Ishikawa (cell line): ENCODE measurements around the gene ZMIZ1.

Experiments used
- CEBPB ChIP-seq: IDR thresholded peaks from 2 replicates; pipeline ENCODE4 v1.6.1; 2012
- CREB1 ChIP-seq: IDR thresholded peaks from 2 replicates; pipeline ENCODE4 v1.6.1; 2012; ENCODE audit warnings: low read depth
- EGR1 ChIP-seq: IDR thresholded peaks from 2 replicates; pipeline ENCODE4 v1.6.1; 2012
- EP300 ChIP-seq: IDR thresholded peaks from 2 replicates; pipeline ENCODE4 v1.6.1; 2012; ENCODE audit warnings: borderline replicate concordance
- FOXM1 ChIP-seq: IDR thresholded peaks from 2 replicates; pipeline ENCODE4 v1.6.1; 2012; ENCODE audit warnings: low read depth, borderline replicate concordance
- MAX ChIP-seq: IDR thresholded peaks from 2 replicates; pipeline ENCODE4 v1.6.1; 2012
- NFIC ChIP-seq: IDR thresholded peaks from 2 replicates; pipeline ENCODE4 v1.6.1; 2012
- RAD21 ChIP-seq: IDR thresholded peaks from 2 replicates; pipeline ENCODE4 v1.6.1; 2012; ENCODE audit warnings: low read depth
- REST ChIP-seq: IDR thresholded peaks from 2 replicates; pipeline ENCODE4 v1.6.1; 2012; ENCODE audit warnings: low read depth, mild to moderate bottlenecking
- TAF1 ChIP-seq: IDR thresholded peaks from 2 replicates; pipeline ENCODE4 v1.6.1; 2012; ENCODE audit warnings: low read depth, mild to moderate bottlenecking
- TCF12 ChIP-seq: IDR thresholded peaks from 2 replicates; pipeline ENCODE4 v1.6.1; 2012; ENCODE audit warnings: low read depth
- TEAD4 ChIP-seq: IDR thresholded peaks from 2 replicates; pipeline ENCODE4 v1.6.1; 2012
- USF1 ChIP-seq: IDR thresholded peaks from 2 replicates; pipeline ENCODE4 v1.6.1; 2012
- YY1 ChIP-seq: IDR thresholded peaks from 2 replicates; pipeline ENCODE4 v1.6.1; 2012; ENCODE audit warnings: low read depth
- ZBTB7A ChIP-seq: IDR thresholded peaks from 2 replicates; pipeline ENCODE4 v1.6.1; 2012; ENCODE audit warnings: low read depth

Gene ZMIZ1

GRCh38 chr10:79140085-79140793 is 71.5 kb downstream of the ZMIZ1 start:
- TF ChIP-seq CREB1, result no peak
- TF ChIP-seq EGR1, result no peak
- no peak for TF ChIP-seq EP300
- TF ChIP-seq TCF12, result no peak
- TF ChIP-seq CEBPB, result no peak
- no peak for TF ChIP-seq ZBTB7A
- TF ChIP-seq FOXM1, result no peak
- no peak for TF ChIP-seq TEAD4
- no peak for TF ChIP-seq NFIC
- TF ChIP-seq TAF1, result no peak
- no peak for TF ChIP-seq YY1
- no peak for TF ChIP-seq MAX
- TF ChIP-seq RAD21, result no peak
- no peak for TF ChIP-seq REST
- TF ChIP-seq USF1, result no peak

GRCh38 chr10:79140855-79141254 is 72.1 kb downstream of the ZMIZ1 start:
- peak; percentile 70; the same call in 1 of the 2 replicates for TF ChIP-seq ZBTB7A
- no peak for TF ChIP-seq CREB1

- TF ChIP-seq TEAD4, result peak; percentile 64
- TF ChIP-seq YY1, result peak; percentile 67
- TF ChIP-seq FOXM1, result peak; percentile 83; the same call in 1 of the 2 replicates
- TF ChIP-seq MAX, result peak; percentile 57; the same call in 1 of the 2 replicates
- TF ChIP-seq TCF12, result peak; percentile 85
- TF ChIP-seq REST, result no peak
- TF ChIP-seq RAD21, result peak; percentile 22; the same call in 1 of the 2 replicates
- 0 out of 2 replicates have a peak, but pooled peaks have one; percentile 56 for TF ChIP-seq CEBPB
- TF ChIP-seq TAF1, result no peak
- TF ChIP-seq CREB1, result no peak
- TF ChIP-seq EP300, result peak; percentile 89; the same call in 1 of the 2 replicates
- peak; percentile 87 for TF ChIP-seq NFIC
- TF ChIP-seq EGR1, result peak; percentile 43; the same call in 1 of the 2 replicates
- TF ChIP-seq USF1, result no peak
- TF ChIP-seq ZBTB7A, result no peak; the same call in 1 of the 2 replicates
These were observed 73.3 kb downstream of the ZMIZ1 start for GRCh38 chr10:79142064-79142491.

GRCh38 chr10:79142522-79143309 is 74.0 kb downstream of the ZMIZ1 start:
- TF ChIP-seq EGR1 (no peak), RAD21 (peak; percentile 37; the same call in 1 of the 2 replicates), MAX (0 out of 2 replicates have a peak, but pooled peaks have one; percentile 4), USF1 (peak; percentile 66), YY1 (0 out of 2 replicates have a peak, but pooled peaks have one; percentile 5), EP300 (no peak), CREB1 (no peak), ZBTB7A (no peak)

- no peak for TF ChIP-seq RAD21
- TF ChIP-seq REST, result no peak
- TF ChIP-seq USF1, result no peak
- no peak for TF ChIP-seq MAX
- no peak for TF ChIP-seq ZBTB7A
- no peak for TF ChIP-seq TAF1
- TF ChIP-seq FOXM1, result no peak
- no peak for TF ChIP-seq TEAD4
- no peak for TF ChIP-seq CREB1
- TF ChIP-seq NFIC, result no peak
- no peak for TF ChIP-seq EP300
- no peak for TF ChIP-seq YY1
- no peak for TF ChIP-seq TCF12
- no peak for TF ChIP-seq EGR1
- TF ChIP-seq CEBPB, result no peak
These were observed 75.1 kb downstream of the ZMIZ1 start for GRCh38 chr10:79143879-79144278.
